ENCODE data around the gene USH2A.
A peak's percentile ranks its signal among the peaks of the same experiment; 100 is the strongest.

Gene USH2A

DNA sequence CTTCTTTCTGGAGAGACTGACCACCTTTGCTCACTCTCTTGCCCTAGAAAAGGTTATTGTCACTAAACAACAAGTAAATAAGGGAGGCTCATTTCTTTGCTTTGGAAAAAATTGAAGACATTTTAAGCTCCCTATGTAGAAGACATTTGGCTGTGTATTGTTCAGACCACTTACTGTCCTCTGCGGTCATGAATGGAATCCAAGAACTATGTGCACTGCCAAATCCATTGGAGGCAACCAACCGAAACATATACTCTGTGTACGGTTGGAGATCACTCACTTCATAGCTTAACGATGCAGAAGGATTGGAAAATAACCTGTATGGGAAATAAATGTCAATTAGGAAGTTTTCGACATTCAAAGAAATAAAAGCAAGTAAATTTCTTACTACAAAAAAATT, 523.3 kb downstream of the USH2A start:
- no peak for DNase-seq

DNA sequence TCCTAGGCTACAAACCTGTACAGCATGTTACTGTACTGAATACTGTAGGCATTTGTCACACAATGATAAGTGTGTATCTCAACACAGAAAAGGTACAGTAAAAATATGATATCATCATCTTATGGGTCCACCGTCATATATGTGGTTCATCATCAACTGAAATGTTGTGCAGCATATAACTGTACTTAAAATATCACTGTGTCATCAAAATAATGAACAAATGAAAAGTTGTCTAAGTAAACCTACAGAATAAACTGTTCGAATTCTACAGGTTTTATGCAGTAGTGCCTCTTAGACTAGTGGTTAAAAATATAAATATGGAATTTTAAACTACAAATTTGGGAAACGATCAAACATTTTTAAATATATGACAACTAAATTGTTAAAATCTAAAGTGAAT, 527.4 kb downstream of the USH2A start:
- DNase-seq: no peak

DNA sequence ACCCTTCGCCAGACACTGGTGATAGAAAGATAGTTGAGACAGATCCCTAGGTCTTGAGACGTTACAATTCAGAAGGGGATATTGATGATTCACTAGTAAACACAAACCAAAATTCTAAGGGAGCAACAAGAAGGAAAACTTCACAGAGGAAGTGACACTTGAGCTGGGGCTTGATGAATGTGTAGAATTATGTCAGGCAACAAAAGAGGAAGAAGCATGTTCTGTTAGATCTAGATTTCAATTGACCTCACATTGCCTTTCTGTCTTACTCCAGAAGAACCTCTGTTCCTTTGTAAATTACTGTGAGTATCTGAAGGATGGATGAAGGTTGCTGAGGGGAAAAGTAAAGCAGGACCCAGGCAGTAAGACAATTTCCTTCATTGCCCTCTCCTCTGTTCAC, 528.0 kb downstream of the USH2A start:
- DNase-seq: no peak

DNA sequence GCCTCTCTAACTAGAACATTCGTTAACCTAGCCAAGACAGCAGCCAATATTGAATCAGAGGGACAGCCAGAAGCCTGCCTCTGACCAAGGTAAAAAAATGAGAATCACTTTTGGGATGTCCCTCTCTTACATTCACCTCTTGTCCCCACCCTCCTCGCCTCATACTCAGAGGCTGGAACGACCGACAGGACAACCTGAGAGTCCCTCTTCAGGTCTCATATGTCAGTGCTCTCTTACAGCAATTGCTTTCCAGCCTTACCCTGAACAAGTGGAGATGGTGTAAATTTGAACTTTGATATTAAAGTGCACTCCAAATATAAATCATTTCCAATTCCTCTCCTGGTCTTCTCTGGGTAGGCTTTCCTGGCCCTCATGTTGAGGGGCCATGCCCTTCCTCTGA, 528.6 kb downstream of the USH2A start:
- DNase-seq: no peak

DNA sequence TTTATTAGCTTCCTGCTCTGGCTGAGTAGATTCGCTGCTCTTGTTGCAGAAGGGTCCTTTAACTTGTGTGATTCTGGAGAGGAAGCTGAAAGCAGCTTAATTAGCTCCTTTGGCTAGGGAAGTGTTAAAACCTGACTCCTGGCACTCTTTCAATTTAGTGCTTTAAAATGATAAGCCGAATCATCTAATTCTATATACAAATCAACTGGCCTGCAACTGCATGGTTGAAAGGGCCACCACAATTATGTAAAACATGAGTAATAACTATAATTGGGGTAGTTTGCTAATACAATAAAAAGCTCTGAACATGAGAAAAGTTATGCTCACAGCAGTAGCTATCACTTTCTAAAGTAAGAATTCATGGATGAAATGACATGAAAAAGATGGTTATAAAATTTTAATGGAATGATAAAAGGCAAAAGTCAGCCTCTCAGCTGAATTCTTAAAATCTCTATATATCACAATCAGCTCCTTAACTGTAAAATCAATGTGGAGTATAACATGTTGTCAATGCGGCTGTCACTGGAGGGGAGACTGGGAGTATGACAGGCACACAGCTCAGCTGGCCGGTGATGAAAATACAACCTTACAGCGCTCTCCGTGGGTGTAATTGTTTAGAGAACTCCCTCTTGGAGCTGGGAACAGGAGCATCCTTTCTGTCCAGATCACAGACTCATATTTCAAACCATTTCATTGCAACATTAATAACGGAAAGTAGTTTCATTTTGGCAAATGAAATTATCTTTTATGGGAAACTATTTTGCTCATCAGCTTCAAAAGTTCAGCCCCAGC, 531.8 kb downstream of the USH2A start:
- DNase-seq: peak; percentile 55

DNA sequence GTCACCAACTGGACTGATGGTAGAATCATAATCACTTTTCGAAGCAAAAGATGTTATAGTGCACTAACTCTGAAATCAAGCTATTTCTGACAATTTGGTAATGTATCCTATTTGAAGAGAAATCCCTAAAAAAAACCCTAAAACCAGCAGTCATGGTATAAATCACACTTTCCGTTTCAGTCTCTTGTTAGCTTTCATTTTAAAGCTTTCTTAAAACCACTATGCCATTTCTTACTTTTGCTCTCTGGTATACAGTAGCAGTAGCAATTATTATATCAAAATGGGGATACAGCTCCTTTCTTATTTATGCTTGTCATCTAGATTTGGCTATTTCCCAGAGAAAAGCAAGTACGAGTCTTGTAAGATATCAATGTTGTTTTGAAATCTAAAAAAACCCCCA, 532.8 kb downstream of the USH2A start:
- no peak for DNase-seq

DNA sequence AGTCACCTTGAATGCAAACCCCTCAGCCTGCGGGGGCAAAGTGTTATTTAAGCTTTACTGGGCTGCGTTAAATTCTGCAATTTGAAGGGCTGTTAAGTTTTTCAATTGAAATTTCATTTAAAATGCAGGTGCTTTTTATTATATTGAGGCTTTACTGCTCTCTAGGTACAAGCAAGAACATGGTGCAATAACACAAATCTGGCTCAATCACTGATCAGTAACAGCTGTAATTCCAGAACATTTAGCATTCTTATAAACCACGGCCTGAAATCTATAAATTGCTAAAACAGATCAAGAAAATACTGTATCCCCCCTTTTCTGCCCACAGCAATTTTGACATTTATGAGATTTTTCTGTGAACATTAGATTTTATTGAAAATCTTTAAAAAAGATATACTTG, 533.4 kb downstream of the USH2A start:
- no peak for DNase-seq

DNA sequence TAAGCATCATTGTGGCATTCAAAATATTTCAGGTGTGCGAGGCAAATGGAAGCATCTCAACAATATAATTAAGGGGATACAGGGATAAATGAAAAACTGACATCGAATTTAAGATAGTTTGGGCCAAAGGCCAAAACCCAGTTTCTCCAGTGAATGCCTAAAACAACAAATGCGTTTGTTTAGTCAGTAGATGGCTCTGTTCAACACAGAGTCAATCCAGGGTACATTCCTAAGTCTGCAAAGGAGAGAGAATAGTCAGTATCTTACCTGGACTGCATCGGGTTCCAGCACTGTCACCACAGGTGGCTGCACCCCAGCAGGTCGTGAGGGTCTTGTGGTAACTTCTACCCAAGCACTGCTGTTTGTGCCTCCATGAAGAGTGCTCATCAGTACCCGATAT, 535.1 kb downstream of the USH2A start:
- DNase-seq: no peak

DNA sequence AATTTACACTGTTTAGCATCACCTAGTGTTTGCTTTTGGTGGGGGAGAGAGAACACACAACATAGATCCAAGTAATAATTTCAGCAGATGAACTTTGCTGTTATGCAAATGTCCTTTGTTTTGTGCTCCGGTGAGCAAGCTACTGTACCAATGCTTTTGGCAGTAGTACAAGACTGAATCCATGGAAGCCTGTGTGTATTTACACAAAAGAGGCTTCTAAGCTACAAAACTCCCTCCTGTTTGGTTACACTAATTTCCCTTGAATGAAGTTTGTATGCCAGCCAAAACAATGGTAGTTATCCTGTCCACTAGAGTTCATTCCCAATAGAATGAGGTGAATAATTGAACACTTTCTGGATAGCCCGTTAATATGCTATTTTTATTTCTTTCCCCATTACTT, 535.6 kb downstream of the USH2A start:
- DNase-seq: no peak

DNA sequence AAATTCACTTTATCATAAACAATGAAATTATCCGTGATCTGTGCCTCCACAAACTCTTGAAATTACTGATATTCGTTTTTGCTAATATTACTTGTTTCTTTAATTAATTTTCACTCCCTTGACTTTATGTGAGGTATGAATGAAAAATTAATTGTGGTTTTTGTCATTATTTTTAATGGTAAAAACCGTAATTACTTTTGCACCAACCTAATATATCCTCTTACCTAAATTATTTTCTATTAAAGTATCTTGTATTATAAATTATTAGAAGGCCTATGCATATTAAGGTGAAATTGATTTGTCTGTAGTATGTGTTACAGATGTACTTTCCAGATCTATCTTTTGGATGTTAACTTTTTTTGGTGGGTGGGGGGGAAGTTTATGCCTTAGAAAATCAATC, 540.2 kb downstream of the USH2A start:
- no peak for DNase-seq

DNA sequence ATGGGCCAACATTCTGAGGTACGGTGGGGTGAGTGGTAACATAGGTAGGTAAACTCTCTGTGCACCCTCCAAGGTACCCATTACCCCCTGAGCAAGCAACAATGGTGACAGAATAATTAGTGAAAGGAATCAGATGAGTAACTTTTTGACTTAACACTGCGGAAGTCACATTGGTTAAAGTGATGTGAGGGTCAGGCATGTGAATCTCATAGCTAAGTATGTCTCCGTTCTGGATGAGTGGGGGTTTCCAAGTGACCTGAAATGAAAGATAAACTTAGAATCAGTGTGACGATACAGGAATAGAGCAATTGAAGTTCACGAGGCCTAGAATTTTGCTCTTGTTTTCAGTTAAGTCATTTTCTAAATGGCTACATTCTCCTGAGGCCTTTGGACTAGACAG, 544.4 kb downstream of the USH2A start:
- DNase-seq: no peak

DNA sequence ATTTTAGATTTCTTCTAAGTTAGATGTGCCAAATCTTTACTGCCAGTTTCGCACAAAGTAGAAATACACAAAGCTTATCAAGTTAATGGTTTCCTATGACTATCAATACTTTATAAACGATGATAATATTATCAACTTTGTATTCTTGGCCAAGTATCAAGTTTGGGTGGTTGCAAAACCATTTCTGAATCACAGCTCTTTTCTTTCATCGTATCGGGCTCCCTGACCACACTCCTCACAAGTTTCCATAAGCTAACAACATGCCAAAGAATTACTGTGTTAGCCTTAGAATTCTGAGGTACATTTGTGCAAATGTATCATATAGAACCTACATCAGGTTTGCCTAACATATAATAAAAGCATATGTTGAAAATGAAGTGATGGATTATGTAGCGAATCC, 545.1 kb downstream of the USH2A start:
- no peak for DNase-seq

DNA sequence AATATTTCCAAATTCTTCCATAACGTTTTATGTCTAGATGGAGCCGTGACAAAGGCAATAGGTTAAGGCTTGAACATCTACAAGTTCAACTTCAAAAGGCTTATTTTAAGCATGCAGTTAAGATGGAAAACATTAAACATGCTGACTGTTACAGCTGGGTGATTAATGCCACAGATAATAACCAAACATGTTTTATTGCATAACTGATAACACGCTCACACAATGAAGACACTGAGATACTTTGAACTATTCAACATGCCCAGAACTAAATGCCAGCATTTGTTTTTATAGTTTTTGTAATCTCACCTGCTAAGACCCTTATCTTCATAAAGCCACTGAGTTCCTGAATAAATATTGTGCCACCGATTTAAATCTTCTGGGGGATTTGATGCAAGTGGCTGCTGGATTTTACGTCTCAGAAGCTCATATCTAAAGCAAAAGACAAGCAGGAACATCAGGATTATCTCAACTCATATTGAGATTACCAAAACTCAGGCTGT, 545.7 kb downstream of the USH2A start:
- no peak for DNase-seq

DNA sequence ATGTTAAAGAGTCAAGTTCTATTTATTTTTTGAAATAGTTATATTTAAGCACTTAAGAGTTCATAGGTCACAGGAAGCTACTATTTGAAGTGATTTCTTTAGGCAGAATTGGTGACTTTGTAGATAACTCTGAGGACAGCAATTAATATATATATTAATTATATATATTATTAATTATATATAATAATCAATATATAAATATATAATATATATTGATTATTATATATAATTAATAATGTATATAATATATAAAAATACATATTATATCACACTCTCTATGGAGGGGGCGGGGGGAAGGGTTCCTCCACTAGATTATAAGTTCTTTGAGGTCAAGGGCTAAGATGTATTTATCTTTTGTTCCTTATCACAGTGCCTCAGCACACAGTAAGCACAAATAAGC, 547.5 kb downstream of the USH2A start:
- DNase-seq: no peak

DNA sequence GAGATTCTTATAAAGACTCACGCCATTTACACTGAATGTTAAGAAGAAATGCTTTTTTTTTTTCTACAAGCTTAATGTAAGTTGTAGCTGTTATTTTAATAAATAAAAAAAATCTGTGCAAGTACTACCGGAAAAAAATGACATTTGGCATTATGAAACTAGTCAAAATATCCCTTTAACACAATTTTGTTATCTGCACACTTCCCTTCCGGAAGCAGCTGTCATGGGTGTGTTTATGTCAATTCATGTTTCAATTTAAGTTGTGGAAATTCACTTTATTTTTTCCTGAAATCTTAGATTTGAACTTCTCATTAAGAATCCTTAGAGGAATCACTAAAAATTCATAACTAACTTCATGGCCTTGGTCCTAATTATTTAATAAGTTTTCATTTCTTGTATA, 548.0 kb downstream of the USH2A start:
- DNase-seq: no peak

DNA sequence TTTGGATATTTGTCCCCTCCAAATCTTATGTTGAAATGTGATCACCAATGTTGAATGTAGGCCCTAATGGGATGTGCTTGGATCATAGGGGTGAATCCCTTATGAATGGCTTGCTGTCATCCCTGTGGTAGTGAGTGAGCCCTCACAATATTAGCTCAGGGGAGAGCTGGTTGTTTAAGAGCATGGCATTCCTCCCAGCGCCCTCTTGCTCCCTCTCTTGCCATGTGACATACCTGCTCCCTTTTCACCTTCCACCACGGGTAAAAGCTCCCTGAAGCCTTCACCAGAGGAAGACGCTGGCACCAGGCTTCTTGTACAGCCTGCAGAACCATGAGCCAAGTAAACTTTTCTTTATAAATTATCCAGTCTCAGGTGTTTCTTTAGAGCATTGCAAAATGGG, 550.6 kb downstream of the USH2A start:
- DNase-seq: no peak

DNA sequence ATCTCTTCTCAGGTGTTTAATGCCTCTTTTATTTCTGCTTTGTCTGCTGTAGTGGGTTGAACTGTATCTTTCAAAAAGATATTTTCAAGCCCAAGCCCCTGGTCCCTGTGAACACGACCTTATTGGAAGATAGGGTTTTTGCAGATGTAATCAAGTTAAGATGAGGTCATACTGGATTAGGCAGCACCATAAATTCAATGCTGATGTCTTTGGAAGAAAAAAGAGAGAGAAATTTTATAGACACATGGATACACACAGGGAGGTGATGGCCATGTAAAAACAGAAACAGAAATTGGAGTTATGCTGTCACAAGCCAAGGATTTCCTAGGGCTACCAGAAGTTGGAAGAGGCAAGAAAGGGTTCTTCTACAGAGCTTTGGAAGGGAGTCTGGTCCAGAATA, 554.7 kb downstream of the USH2A start:
- no peak for DNase-seq

DNA sequence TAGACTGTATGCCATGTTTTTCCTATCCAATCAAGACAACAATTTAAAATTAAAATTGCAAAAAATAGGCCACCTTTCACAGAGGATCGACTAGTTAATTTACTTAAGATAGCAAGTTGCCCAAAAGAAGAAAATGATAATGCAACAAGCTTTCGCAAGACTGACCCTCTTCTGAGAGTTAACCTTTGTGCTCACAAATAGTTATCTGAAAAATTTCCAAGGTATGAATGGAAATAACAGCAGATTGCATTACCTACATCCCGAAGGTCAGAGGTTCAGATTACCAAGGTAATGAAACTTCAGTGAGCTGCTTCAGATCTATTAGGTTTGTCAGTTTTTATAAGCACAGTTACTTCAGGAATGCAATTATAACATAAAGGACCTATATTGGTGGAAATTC, 558.2 kb downstream of the USH2A start:
- no peak for DNase-seq

DNA sequence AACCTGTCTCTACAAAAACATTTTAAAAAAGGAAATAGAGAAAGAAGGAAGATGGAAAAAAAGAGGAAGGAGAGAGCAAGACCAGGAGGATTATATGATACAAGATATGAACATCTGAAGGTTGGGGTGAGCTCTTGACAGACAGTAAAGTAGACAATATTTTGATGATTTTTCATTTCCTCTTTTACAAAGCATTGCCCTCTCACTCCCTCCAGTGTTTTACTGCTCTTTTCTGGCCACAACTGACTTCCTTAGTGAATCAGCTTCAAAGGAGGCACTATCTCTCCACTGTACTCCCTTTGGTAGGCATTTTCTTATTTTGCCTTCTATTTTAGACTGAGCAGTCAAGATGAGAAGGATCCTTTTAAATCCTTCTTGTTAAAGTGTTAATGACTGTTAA, 559.5 kb downstream of the USH2A start:
- DNase-seq: no peak

DNA sequence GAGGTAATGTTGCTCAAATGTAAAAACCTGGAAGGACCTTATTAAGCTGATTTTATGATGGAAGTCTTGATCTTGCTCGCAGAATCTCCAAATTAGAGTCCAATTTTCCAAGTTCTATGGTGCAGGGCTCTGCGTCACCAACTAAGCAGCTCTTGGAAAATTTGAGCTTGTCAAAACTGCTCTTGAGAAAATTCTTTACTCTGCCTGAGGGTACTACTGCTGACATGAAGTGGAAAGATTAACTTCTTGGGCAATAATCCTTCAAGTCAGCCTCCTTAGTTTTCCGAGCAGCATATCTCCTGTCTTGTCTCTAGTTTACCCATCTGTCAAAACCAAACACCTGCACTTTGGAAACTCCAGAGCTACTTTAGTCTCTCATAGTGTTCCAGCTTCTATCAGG, 562.4 kb downstream of the USH2A start:
- no peak for DNase-seq

DNA sequence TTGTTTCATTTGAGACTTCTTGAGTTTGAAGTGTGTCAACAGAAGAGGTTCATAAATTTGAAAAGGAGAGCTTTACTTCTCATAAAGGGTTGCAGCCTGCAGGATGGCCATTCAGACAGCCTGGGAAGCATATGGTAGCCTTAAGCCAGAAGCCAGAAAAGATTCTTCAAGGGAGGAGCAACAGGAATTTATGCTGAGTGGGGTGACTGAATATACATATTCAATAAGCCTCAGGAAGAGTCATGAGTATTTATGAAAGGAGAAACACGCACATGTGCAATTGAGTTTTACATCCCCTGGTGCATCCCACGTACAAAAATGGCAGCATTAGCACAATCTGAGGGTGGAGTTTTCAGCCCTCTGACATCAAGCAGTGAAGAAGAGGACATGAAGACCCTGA, 565.9 kb downstream of the USH2A start:
- no peak for DNase-seq

DNA sequence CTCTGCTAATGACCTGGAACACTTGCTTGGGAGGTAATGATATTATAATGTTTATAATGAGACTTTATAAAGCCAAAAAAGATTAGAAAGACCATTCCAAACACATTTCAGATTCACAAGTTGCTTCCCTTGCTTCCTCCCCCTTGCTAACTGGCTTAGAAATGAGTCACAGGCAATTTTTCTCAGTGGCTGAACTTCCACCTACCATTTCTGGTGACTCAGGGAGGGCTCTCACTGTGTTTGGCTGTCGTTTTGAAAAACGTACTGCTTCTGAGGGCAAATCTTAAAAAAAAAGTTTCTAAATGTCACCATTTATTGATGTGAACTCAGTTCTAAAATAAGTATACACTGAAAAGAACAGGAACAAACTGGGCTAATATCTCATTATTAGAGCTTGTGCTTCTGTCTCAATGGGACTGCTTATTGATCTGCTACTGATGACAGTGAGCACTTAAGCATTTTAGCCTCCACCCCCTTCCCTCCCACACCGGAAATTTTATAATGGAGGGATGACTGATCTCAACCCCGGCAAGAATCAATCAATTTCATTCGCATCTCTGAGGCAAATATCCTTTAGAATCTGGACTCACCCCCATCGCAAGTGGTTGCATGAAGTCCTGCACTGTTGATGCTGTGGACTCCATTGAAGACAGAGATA, 577.9 kb downstream of the USH2A start:
- DNase-seq: no peak

DNA sequence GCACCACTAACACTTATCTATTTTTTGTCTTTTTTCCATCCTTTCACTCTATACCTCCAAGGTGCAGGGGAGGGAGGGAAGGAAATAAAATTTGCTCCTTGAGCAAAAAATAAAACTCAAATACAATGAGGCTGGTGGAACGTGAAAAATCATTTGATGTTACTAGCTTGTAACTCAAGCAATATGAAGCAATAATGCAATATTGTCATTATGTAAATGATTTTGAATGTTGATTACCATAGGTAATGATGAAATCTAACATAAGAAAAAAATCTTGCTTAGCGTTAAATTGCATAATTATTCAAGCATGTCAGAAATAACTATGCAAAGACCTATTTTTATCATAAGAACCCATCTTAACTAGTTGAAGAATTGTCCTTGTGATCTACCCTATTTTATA, 578.5 kb downstream of the USH2A start:
- DNase-seq: no peak

DNA sequence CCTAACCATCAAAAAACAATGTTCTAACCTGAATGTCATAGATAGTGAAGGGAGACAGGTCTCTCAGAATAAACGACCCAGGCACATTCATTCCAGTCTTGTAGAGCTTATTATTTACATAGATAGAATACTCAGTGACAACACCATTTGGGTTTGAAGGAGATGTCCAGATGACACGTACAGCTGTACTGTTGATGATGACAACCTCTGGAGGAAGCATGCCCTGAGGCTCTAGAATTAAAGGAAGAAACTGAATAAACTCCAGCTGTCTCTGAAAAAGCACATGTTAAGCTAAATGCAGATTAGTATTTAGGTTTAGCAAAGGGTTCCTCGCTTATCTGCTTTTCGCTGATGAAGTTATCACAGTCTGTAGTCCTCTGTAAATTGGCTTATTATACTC, 579.0 kb downstream of the USH2A start:
- DNase-seq: no peak

DNA sequence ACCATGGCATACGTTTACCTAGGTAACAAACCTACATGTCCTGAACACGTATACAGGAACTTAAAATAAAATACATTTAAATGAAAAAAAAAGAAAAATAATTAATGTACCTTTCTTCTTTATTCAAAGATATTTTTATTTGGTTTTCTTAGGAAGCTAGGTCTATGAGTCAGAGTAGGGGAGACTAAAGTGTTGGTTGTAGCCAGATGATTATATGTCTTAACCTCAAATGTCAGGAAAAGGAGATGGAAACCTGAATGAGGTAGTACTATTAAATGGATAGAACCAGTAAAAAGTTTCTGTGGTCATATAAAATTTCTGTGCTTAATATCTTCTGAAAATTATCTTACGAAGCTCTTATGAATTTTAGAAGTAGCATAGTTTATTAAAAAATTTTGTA, 580.3 kb downstream of the USH2A start:
- no peak for DNase-seq

Measured in NCI-H1436 (cell line).